ENCODE results near the gene RNU1-3.
"Not testable (repeated sequence)": the region's sequence is repeated elsewhere in the genome, so short reads cannot be mapped to it uniquely, and the experiment has no call there.

The RNU1-3 gene

DNA sequence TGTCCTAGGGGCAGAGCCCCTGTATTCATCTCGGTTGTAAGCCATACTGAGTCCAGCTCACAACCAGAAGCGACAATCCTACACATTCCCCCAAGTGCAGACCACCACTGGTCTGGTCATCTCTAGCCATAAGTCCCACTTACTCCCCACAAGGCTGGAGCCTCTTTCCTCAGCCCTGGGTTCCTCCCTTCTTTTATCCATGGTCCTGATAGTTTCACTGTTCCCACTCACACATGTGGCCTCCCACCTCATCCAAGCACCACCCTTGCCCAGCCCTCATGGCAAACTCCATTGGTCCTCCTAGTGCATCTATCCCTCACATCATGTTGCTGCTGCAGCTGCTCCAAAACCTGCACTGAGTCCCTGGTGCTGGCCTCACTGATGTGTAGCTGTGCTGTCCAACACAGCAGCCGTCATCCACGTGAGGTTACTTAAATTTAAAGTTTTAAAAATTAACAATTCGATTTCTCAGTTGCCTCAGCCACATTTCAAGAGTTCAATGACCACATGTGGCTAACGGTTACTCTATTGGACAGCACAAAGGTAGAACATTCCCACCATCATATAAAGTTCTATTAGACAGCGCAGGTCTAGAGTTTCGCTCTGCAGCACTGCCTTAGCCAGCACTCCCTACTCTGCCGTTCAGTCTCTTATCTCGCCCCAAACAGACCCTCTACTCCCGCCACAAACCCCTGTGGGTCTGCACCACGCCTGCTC, 23.1 kb downstream of the RNU1-3 start:
- peak overlapping the region; percentile 99 for H4K8ac ChIP-seq (ENCODE audit: low read length)
- not testable (repeated sequence) for H2AK5ac ChIP-seq (ENCODE audit: low read length, severe bottlenecking); H3K9me3 ChIP-seq (ENCODE audit: control insufficient read depth, low read length); H3K27me3 ChIP-seq (ENCODE audit: control insufficient read depth in 1 of 2, insufficient read depth in 1 of 2, low read length in 2 of 2); H2BK12ac ChIP-seq (ENCODE audit: low read length in 2 of 2); H3K27ac ChIP-seq (ENCODE audit: low read length, poor library complexity, severe bottlenecking); H3K14ac ChIP-seq (ENCODE audit: low read length in 2 of 2); H2BK15ac ChIP-seq (ENCODE audit: low read depth, poor library complexity, severe bottlenecking); H2BK5ac ChIP-seq (ENCODE audit: low read depth, low read length, poor library complexity, severe bottlenecking)
- H3K4ac ChIP-seq (ENCODE audit: low read depth in 1 of 2, low read length in 2 of 2), result peak overlapping the region; percentile 46 to 99
- H3K4me1 ChIP-seq (ENCODE audit: control insufficient read depth, insufficient read depth, low read depth, low read length), result peaks cover 24% of the 10 kb centered on the region
- peak overlapping the region; percentile 19 for H4K91ac ChIP-seq (ENCODE audit: low read length)
- peaks cover 0 to 10% of the 10 kb centered on the region in 2 experiments for H3K36me3 ChIP-seq (ENCODE audit: control insufficient read depth in 1 of 2, insufficient read depth in 2 of 2, low read depth in 1 of 2, low read length in 2 of 2)
- H3K18ac ChIP-seq (ENCODE audit: low read depth in 1 of 2, low read length in 2 of 2), result peak overlapping the region in 1 of 2 experiments; percentile 97
- H3K9ac ChIP-seq (ENCODE audit: low read length), result peak overlapping the region; percentile 93
- 42% methylated on average over 12 of the region's 12 CpGs for WGBS
- peak; percentile 51 for DNase-seq
- peak overlapping the region; percentile 71 for H2BK120ac ChIP-seq (ENCODE audit: low read depth, low read length)
- H3K79me1 ChIP-seq (replicated peaks; ENCODE audit: low read length, poor library complexity, severe bottlenecking), result peaks cover 45% of the 10 kb centered on the region
- peak overlapping the region; percentile 87 for H3K4me2 ChIP-seq (ENCODE audit: low read length, poor library complexity, severe bottlenecking)
- peak overlapping the region; percentile 100 for H2AFZ ChIP-seq (ENCODE audit: low read depth, low read length)
- H3K23ac ChIP-seq (ENCODE audit: low read length in 2 of 2), result peak overlapping the region in 1 of 2 experiments; percentile 72
- peak overlapping the region; percentile 84 to 95 for H3K4me3 ChIP-seq (ENCODE audit: insufficient read depth in 1 of 2, low read depth in 1 of 2, low read length in 2 of 2)

- 95% methylated on average over 4 of the region's 4 CpGs for WGBS
Observed at GRCh38 chr1:16643001-16643411, 23.7 kb downstream of the RNU1-3 start.

GRCh38 chr1:16642025-16642966, 24.5 kb downstream of the RNU1-3 start:
- not testable (repeated sequence) for H2AFZ ChIP-seq (ENCODE audit: low read depth, low read length); H3K4me2 ChIP-seq (ENCODE audit: low read length, poor library complexity, severe bottlenecking); H3K4ac ChIP-seq (ENCODE audit: low read depth in 1 of 2, low read length in 2 of 2); H2BK15ac ChIP-seq (ENCODE audit: low read depth, poor library complexity, severe bottlenecking); H2AK5ac ChIP-seq (ENCODE audit: low read length, severe bottlenecking); DNase-seq; H4K91ac ChIP-seq (ENCODE audit: low read length); H3K27me3 ChIP-seq (ENCODE audit: control insufficient read depth in 1 of 2, insufficient read depth in 1 of 2, low read length in 2 of 2); H3K27ac ChIP-seq (ENCODE audit: low read length, poor library complexity, severe bottlenecking); H3K18ac ChIP-seq (ENCODE audit: low read depth in 1 of 2, low read length in 2 of 2); H2BK120ac ChIP-seq (ENCODE audit: low read depth, low read length); H3K14ac ChIP-seq (ENCODE audit: low read length in 2 of 2); H3K9me3 ChIP-seq (ENCODE audit: control insufficient read depth, low read length); H2BK5ac ChIP-seq (ENCODE audit: low read depth, low read length, poor library complexity, severe bottlenecking); H2BK12ac ChIP-seq (ENCODE audit: low read length in 2 of 2); H3K23ac ChIP-seq (ENCODE audit: low read length in 2 of 2)
- peaks cover 24% of the 10 kb centered on the region for H3K4me1 ChIP-seq (ENCODE audit: control insufficient read depth, insufficient read depth, low read depth, low read length)
- H3K36me3 ChIP-seq (ENCODE audit: control insufficient read depth in 1 of 2, insufficient read depth in 2 of 2, low read depth in 1 of 2, low read length in 2 of 2), result peaks cover 0 to 10% of the 10 kb centered on the region in 2 experiments
- H3K9ac ChIP-seq (ENCODE audit: low read length), result peak overlapping the region; percentile 93
- 79% methylated on average over 9 of the region's 9 CpGs for WGBS
- peak overlapping the region; percentile 53 for H4K8ac ChIP-seq (ENCODE audit: low read length)
- H3K79me1 ChIP-seq (replicated peaks; ENCODE audit: low read length, poor library complexity, severe bottlenecking), result peaks cover 51% of the 10 kb centered on the region
- H3K4me3 ChIP-seq (ENCODE audit: insufficient read depth in 1 of 2, low read depth in 1 of 2, low read length in 2 of 2), result peak overlapping the region in 1 of 2 experiments; percentile 12

More at GRCh38 chr1:16643001-16643411, 23.7 kb downstream of the RNU1-3 start:
- Histone ChIP-seq H3K23ac (ENCODE audit: low read length in 2 of 2) (peak overlapping the region in 1 of 2 experiments; percentile 0), H4K8ac (ENCODE audit: low read length) (peak overlapping the region; percentile 56), H3K4me1 (ENCODE audit: control insufficient read depth, insufficient read depth, low read depth, low read length) (peaks cover 24% of the 10 kb centered on the region), H3K4me3 (ENCODE audit: insufficient read depth in 1 of 2, low read depth in 1 of 2, low read length in 2 of 2) (peak overlapping the region in 1 of 2 experiments; percentile 95), H3K4me2 (ENCODE audit: low read length, poor library complexity, severe bottlenecking) (peak overlapping the region; percentile 5), H3K79me1 (replicated peaks; ENCODE audit: low read length, poor library complexity, severe bottlenecking) (peaks cover 49% of the 10 kb centered on the region), H3K9ac (ENCODE audit: low read length) (peak overlapping the region; percentile 93), H4K91ac (ENCODE audit: low read length) (peak overlapping the region; percentile 70), H3K36me3 (ENCODE audit: control insufficient read depth in 1 of 2, insufficient read depth in 2 of 2, low read depth in 1 of 2, low read length in 2 of 2) (peaks cover 0 to 10% of the 10 kb centered on the region in 2 experiments)
- H2BK120ac ChIP-seq (ENCODE audit: low read depth, low read length); H2AFZ ChIP-seq (ENCODE audit: low read depth, low read length); H3K18ac ChIP-seq (ENCODE audit: low read depth in 1 of 2, low read length in 2 of 2); H2BK15ac ChIP-seq (ENCODE audit: low read depth, poor library complexity, severe bottlenecking); H3K9me3 ChIP-seq (ENCODE audit: control insufficient read depth, low read length); DNase-seq; H3K27me3 ChIP-seq (ENCODE audit: control insufficient read depth in 1 of 2, insufficient read depth in 1 of 2, low read length in 2 of 2); H2AK5ac ChIP-seq (ENCODE audit: low read length, severe bottlenecking); H2BK5ac ChIP-seq (ENCODE audit: low read depth, low read length, poor library complexity, severe bottlenecking); H3K4ac ChIP-seq (ENCODE audit: low read depth in 1 of 2, low read length in 2 of 2); H3K27ac ChIP-seq (ENCODE audit: low read length, poor library complexity, severe bottlenecking); H3K14ac ChIP-seq (ENCODE audit: low read length in 2 of 2); H2BK12ac ChIP-seq (ENCODE audit: low read length in 2 of 2): not testable (repeated sequence)

All from mesenchymal stem cell (in vitro differentiated cells and primary cell).